ENCODE data around the gene NES.

NES gene

GRCh38 chr1:156670359-156670758, 6.8 kb downstream of the NES start:
- Histone ChIP-seq H3K27me3 (ENCODE audit: insufficient read depth, poor library complexity, severe bottlenecking) (peaks cover 40% of the 10 kb centered on the region), H3K4me3 (replicated peaks; ENCODE audit: insufficient read depth, low read length) (no peak overlapping the region), H3K27ac (replicated peaks) (no peak overlapping the region)
- DNase-seq (ENCODE audit: low read depth in 1 of 2, low spot score in 1 of 2) = no peak
- TF ChIP-seq, protein P1, sequence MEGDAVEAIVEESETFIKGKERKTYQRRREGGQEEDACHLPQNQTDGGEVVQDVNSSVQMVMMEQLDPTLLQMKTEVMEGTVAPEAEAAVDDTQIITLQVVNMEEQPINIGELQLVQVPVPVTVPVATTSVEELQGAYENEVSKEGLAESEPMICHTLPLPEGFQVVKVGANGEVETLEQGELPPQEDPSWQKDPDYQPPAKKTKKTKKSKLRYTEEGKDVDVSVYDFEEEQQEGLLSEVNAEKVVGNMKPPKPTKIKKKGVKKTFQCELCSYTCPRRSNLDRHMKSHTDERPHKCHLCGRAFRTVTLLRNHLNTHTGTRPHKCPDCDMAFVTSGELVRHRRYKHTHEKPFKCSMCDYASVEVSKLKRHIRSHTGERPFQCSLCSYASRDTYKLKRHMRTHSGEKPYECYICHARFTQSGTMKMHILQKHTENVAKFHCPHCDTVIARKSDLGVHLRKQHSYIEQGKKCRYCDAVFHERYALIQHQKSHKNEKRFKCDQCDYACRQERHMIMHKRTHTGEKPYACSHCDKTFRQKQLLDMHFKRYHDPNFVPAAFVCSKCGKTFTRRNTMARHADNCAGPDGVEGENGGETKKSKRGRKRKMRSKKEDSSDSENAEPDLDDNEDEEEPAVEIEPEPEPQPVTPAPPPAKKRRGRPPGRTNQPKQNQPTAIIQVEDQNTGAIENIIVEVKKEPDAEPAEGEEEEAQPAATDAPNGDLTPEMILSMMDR (IDR thresholded peaks at IDR 0.05; ENCODE audit: insufficient read depth, low read length) = no peak
- TF ChIP-seq SPI1 (IDR thresholded peaks at IDR 0.05; ENCODE audit: borderline replicate concordance, low read depth) (no peak), POLR2AphosphoS5 (IDR thresholded peaks at IDR 0.05; ENCODE audit: low read depth) (no peak), GABPA (IDR thresholded peaks at IDR 0.05; ENCODE audit: low read depth) (no peak)
- TF ChIP-seq, protein P2, sequence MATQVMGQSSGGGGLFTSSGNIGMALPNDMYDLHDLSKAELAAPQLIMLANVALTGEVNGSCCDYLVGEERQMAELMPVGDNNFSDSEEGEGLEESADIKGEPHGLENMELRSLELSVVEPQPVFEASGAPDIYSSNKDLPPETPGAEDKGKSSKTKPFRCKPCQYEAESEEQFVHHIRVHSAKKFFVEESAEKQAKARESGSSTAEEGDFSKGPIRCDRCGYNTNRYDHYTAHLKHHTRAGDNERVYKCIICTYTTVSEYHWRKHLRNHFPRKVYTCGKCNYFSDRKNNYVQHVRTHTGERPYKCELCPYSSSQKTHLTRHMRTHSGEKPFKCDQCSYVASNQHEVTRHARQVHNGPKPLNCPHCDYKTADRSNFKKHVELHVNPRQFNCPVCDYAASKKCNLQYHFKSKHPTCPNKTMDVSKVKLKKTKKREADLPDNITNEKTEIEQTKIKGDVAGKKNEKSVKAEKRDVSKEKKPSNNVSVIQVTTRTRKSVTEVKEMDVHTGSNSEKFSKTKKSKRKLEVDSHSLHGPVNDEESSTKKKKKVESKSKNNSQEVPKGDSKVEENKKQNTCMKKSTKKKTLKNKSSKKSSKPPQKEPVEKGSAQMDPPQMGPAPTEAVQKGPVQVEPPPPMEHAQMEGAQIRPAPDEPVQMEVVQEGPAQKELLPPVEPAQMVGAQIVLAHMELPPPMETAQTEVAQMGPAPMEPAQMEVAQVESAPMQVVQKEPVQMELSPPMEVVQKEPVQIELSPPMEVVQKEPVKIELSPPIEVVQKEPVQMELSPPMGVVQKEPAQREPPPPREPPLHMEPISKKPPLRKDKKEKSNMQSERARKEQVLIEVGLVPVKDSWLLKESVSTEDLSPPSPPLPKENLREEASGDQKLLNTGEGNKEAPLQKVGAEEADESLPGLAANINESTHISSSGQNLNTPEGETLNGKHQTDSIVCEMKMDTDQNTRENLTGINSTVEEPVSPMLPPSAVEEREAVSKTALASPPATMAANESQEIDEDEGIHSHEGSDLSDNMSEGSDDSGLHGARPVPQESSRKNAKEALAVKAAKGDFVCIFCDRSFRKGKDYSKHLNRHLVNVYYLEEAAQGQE (IDR thresholded peaks at IDR 0.05; ENCODE audit: insufficient replicate concordance, low read depth) = no peak

GRCh38 chr1:156669794-156670193, 7.4 kb downstream of the NES start:
- TF ChIP-seq GABPA (IDR thresholded peaks at IDR 0.05; ENCODE audit: low read depth) = no peak
- no peak for TF ChIP-seq SPI1 (IDR thresholded peaks at IDR 0.05; ENCODE audit: borderline replicate concordance, low read depth)
- TF ChIP-seq, protein P2 (IDR thresholded peaks at IDR 0.05; ENCODE audit: insufficient replicate concordance, low read depth) = no peak
- no peak for TF ChIP-seq POLR2AphosphoS5 (IDR thresholded peaks at IDR 0.05; ENCODE audit: low read depth)
- TF ChIP-seq, protein P1 (IDR thresholded peaks at IDR 0.05; ENCODE audit: insufficient read depth, low read length) = no peak
- Histone ChIP-seq H3K27ac (replicated peaks) (no peak overlapping the region), H3K4me3 (replicated peaks; ENCODE audit: insufficient read depth, low read length) (no peak overlapping the region), H3K27me3 (ENCODE audit: insufficient read depth, poor library complexity, severe bottlenecking) (peaks cover 38% of the 10 kb centered on the region)
- DNase-seq (ENCODE audit: low read depth in 1 of 2, low spot score in 1 of 2) = no peak

GRCh38 chr1:156668801-156669637, 8.2 kb downstream of the NES start:
- TF ChIP-seq, protein P2 (IDR thresholded peaks at IDR 0.05; ENCODE audit: insufficient replicate concordance, low read depth) = no peak
- TF ChIP-seq GABPA (IDR thresholded peaks at IDR 0.05; ENCODE audit: low read depth) (no peak), SPI1 (IDR thresholded peaks at IDR 0.05; ENCODE audit: borderline replicate concordance, low read depth) (no peak), POLR2AphosphoS5 (IDR thresholded peaks at IDR 0.05; ENCODE audit: low read depth) (no peak)
- TF ChIP-seq, protein P1 (IDR thresholded peaks at IDR 0.05; ENCODE audit: insufficient read depth, low read length) = no peak
- no peak overlapping the region for H3K27ac ChIP-seq (replicated peaks)

More at GRCh38 chr1:156668801-156669637, 8.2 kb downstream of the NES start:
- no peak for DNase-seq (ENCODE audit: low read depth in 1 of 2, low spot score in 1 of 2)
- peaks cover 31% of the 10 kb centered on the region for H3K27me3 ChIP-seq (ENCODE audit: insufficient read depth, poor library complexity, severe bottlenecking)
- no peak overlapping the region for H3K4me3 ChIP-seq (replicated peaks; ENCODE audit: insufficient read depth, low read length)
